Right lobe of liver (tissue), 4 donors: ENCODE results near the gene AKAP10.

Source experiments
- CTCF ChIP-seq, 4 donors: fragments of 200-600 bp in 3 of 4; fragments of 450-650 bp in 1 of 4; IDR thresholded peaks; one replicate each; pipeline versions ENCODE4 v1.5.1 to v1.8.0; 2016 to 2022; ENCODE audit warnings: antibody characterized with exemption in 4 of 4, mild to moderate bottlenecking in 2 of 4
- POLR2A ChIP-seq: fragments of 450-650 bp; IDR thresholded peaks from one replicate; pipeline ENCODE4 v1.6.1; 2017; ENCODE audit warnings: antibody characterized with exemption, mild to moderate bottlenecking
- donor health status: DM: no; HTN: no; CAD: no.
- donor health status: DM: no; HTN: no; CAD: no.
- donor health status: DM: no; HTN: yes; CAD: no.

- peak; percentile 20 to 35 (median 31) for TF ChIP-seq CTCF (IDR thresholded peaks at IDR 0.05)
- no peak for TF ChIP-seq POLR2A
These were observed 32.7 kb upstream of the AKAP10 start for GRCh38 chr17:20010099-20010863.
